ENCODE data around the gene MME. TPM values are rescaled to one million over a fixed set of nuclear protein-coding genes. Genes with fewer than 3 reads are reported as not detected.

MME gene
- polyA plus RNA-seq (2011; rRNA removed) (51.6 and 61.7 TPM in 2 replicates), polyA minus RNA-seq (2011; rRNA and poly(A)+ RNA removed) (60.4 and 90.5 TPM in 2 replicates)

DNA sequence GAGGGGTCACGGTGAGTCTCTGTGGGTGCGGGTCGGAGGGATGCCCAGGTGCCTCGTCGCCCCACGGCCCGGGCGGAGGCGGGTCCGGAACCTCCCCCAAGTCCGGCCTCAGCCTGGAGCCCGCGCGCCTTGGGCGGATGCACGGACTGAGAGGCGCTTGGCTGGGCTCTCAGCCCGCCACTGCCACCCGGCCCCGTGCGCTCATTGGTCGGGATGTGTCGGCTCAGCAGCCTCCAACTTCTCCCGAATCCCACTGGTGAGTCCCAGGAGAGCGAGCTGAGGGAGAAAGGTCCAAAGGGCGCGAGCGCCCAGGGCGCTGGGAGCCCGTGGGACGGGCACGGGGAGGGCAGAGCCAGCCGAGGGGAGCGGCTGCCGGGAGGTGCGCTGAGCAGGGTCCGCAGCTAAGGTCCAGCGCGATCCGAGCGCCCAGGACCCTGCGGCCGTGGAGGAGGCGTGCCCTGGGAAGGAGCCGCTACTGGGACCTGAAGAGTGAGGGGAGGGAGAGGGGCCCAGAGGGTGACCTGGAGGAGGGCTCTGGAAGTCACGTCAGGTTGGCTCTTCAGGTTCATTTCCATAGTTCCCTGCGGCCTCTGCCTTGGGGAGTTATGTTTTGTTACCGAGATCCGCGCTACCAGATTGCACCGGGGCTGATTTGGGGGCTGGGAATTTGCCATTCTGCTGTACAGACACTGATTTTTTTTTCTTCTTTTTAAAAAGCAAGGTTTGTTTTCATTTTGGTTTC lies at the start of gene MME:
TSS of gene MME (plus strand) at position 574 of the 742 bp plus-strand sequence. CDS start 3,849 bp downstream, outside the sequence.
- Histone ChIP-seq H3K27me3 (ENCODE audit: control insufficient read depth, insufficient read depth, low read length) (no peaks in the 10 kb centered on the region), H3K9me3 (ENCODE audit: control insufficient read depth, insufficient read depth, low read length) (no peaks in the 10 kb centered on the region), H3K4me3 (ENCODE audit: low read depth, low read length) (peak within 1 kb of the TSS; percentile 81), H3K27ac (ENCODE audit: low read depth, low read length) (peak within 1 kb of the TSS; percentile 49)
- POLR2A ChIA-PET: interaction anchor here (0.6 to 1.6 kb wide), 4 partner anchors 8 to 293 kb away, joined by 3 to 7 read pairs (median 3); no protein-coding TSS in a partner anchor
- CTCF ChIA-PET: interaction anchor here (0.8 to 2.2 kb wide), 6 partner anchors 11 to 622 kb away, joined by 3 to 11 read pairs (median 5); no protein-coding TSS in a partner anchor
- TF ChIP-seq, protein P1, sequence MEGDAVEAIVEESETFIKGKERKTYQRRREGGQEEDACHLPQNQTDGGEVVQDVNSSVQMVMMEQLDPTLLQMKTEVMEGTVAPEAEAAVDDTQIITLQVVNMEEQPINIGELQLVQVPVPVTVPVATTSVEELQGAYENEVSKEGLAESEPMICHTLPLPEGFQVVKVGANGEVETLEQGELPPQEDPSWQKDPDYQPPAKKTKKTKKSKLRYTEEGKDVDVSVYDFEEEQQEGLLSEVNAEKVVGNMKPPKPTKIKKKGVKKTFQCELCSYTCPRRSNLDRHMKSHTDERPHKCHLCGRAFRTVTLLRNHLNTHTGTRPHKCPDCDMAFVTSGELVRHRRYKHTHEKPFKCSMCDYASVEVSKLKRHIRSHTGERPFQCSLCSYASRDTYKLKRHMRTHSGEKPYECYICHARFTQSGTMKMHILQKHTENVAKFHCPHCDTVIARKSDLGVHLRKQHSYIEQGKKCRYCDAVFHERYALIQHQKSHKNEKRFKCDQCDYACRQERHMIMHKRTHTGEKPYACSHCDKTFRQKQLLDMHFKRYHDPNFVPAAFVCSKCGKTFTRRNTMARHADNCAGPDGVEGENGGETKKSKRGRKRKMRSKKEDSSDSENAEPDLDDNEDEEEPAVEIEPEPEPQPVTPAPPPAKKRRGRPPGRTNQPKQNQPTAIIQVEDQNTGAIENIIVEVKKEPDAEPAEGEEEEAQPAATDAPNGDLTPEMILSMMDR (IDR thresholded peaks at IDR 0.05; ENCODE audit: low read depth, low read length): no peak
- no peak for DNase-seq (ENCODE audit: low read depth, low spot score)

DNA sequence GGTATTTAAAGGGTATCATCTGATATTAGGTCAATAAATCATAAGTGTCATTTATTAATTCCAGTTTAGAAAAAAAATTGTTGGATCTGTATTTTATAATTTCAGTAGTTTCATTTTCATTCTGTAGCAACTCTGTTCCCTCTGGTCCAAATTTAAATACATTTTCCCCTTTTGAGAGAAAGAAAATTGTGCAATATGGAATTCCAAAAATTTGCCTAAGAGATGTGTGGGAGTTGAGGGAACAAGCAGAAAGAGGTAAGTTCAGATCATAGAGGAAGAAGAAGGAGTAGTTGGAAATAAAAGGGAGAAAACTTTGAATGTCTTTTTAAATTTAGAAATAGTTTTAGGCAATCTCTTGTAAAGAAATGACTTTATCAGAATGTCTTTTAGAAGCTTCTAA lies 48.9 kb upstream of the MME start:
- Histone ChIP-seq H3K27me3 (ENCODE audit: control insufficient read depth, insufficient read depth, low read length) (no peaks in the 10 kb centered on the region), H3K27ac (ENCODE audit: low read depth, low read length) (no peak overlapping the region), H3K4me3 (ENCODE audit: low read depth, low read length) (no peak overlapping the region), H3K9me3 (ENCODE audit: control insufficient read depth, insufficient read depth, low read length) (no peaks in the 10 kb centered on the region)
- TF ChIP-seq, protein P1 (IDR thresholded peaks at IDR 0.05; ENCODE audit: low read depth, low read length): no peak
- POLR2A ChIA-PET: no interaction called here
- no peak for DNase-seq (ENCODE audit: low read depth, low spot score)
- CTCF ChIA-PET: interaction anchor here (1.2 to 1.6 kb wide), 3 partner anchors 35 to 292 kb away, joined by 3 to 7 read pairs (median 6); partner anchors contain the start of gene MME

DNA sequence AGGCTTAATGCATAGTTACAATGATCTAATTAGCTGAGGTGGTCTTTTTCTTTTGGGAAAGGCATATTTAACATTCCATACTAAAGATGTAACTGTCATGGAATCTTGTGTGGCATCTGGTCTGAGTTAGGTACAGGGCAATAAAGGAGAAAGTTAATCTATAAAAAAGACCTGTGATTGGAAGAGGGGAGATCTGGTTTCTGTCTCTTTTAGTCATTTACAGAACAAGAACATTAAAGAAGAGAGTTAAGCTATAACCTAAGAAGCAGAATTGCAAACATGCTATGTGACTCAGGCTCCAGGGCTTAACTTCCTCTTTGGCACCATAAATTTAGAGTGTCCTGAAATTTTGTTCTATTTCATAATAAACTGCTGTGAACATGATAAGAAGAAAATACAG lies 47.2 kb upstream of the MME start:
- no peak overlapping the region for H3K27ac ChIP-seq (ENCODE audit: low read depth, low read length)
- ChIA-PET POLR2A (interaction anchor here (0.8 kb wide), 1 partner anchor 57 kb away, joined by 3 read pairs; no protein-coding TSS in a partner anchor), CTCF (no interaction called here)
- H3K4me3 ChIP-seq (ENCODE audit: low read depth, low read length): no peak overlapping the region
- TF ChIP-seq, protein P1 (IDR thresholded peaks at IDR 0.05; ENCODE audit: low read depth, low read length): no peak
- no peaks in the 10 kb centered on the region for H3K27me3 ChIP-seq (ENCODE audit: control insufficient read depth, insufficient read depth, low read length)
- peak; percentile 16 for DNase-seq (ENCODE audit: low read depth, low spot score)
- no peaks in the 10 kb centered on the region for H3K9me3 ChIP-seq (ENCODE audit: control insufficient read depth, insufficient read depth, low read length)

DNA sequence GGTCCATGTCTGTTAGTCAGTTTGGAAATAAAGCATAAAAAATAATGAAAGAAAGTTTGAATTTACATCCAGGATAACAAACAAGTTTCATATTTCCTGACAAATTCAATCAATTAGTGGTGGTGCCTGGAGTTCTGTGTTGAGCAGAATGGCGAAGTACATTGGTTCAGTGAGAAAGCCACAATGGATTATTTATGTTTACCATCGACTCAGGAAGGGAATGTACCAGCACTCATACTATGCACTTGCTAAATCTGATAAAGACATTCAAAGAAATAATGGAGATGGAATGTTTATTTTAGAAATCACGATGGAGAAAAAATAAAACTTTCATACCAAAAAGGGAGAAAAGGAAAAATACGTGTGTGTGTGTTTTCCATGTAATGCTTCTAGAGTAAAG lies 45.3 kb upstream of the MME start:
- H3K27ac ChIP-seq (ENCODE audit: low read depth, low read length): no peak overlapping the region
- no peak for DNase-seq (ENCODE audit: low read depth, low spot score)
- CTCF ChIA-PET: no interaction called here
- POLR2A ChIA-PET: no interaction called here
- no peaks in the 10 kb centered on the region for H3K9me3 ChIP-seq (ENCODE audit: control insufficient read depth, insufficient read depth, low read length)
- H3K4me3 ChIP-seq (ENCODE audit: low read depth, low read length): no peak overlapping the region
- TF ChIP-seq, protein P1 (IDR thresholded peaks at IDR 0.05; ENCODE audit: low read depth, low read length): no peak
- H3K27me3 ChIP-seq (ENCODE audit: control insufficient read depth, insufficient read depth, low read length): no peaks in the 10 kb centered on the region

DNA sequence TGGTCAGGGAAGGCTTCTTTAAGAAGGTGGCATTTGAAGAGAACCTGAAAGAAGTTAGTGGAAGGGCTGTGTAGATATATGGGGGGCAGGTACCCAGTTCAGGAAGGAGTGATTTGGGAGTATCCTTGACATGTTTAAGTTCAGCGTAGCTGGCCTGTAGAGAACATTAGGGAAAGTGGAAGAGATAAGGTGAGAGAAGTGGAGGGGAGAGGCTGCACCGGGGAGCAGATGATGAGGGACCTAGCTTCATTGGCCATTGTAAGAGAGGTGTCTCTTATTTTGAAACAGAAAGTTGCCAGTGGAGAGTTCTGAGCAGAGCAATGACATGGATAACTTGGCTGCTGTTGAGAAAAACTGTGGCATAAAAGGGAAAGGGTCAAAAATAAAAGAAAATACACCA lies 44.6 kb upstream of the MME start:
- CTCF ChIA-PET: no interaction called here
- Histone ChIP-seq H3K4me3 (ENCODE audit: low read depth, low read length) (no peak overlapping the region), H3K9me3 (ENCODE audit: control insufficient read depth, insufficient read depth, low read length) (no peaks in the 10 kb centered on the region), H3K27ac (ENCODE audit: low read depth, low read length) (no peak overlapping the region), H3K27me3 (ENCODE audit: control insufficient read depth, insufficient read depth, low read length) (no peaks in the 10 kb centered on the region)
- POLR2A ChIA-PET: no interaction called here
- no peak for DNase-seq (ENCODE audit: low read depth, low spot score)
- TF ChIP-seq, protein P1 (IDR thresholded peaks at IDR 0.05; ENCODE audit: low read depth, low read length): no peak

Data from AG04450 (cell line).